ENCODE measurements around the gene WASF2.

Gene WASF2

DNA sequence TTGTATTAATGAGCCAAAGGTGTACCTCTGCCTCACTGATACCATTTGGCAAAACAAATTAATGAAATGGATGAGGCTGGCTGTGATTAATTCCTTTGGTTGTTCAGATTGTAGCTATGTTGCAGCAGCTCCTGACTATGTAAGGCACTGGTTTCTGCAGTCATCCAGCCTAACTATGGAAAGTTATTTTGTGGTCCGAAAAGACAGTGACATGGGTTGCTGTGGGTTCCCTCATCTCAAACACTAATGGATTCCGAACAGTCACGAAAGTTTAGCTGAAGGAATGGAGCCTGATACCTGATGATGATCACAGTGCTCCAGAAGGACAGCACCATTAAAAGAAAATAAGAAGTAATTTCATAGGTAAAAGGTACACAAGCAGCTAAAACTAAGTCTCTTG lies 42.6 kb downstream of the WASF2 start:
- TF ChIP-seq, protein P1, sequence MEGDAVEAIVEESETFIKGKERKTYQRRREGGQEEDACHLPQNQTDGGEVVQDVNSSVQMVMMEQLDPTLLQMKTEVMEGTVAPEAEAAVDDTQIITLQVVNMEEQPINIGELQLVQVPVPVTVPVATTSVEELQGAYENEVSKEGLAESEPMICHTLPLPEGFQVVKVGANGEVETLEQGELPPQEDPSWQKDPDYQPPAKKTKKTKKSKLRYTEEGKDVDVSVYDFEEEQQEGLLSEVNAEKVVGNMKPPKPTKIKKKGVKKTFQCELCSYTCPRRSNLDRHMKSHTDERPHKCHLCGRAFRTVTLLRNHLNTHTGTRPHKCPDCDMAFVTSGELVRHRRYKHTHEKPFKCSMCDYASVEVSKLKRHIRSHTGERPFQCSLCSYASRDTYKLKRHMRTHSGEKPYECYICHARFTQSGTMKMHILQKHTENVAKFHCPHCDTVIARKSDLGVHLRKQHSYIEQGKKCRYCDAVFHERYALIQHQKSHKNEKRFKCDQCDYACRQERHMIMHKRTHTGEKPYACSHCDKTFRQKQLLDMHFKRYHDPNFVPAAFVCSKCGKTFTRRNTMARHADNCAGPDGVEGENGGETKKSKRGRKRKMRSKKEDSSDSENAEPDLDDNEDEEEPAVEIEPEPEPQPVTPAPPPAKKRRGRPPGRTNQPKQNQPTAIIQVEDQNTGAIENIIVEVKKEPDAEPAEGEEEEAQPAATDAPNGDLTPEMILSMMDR (conservative IDR thresholded peaks at IDR 0.05; ENCODE audit: low read length), result no peak
- no peak for DNase-seq (ENCODE audit: low read depth)
- H3K4me3 ChIP-seq (ENCODE audit: low read length), result no peak overlapping the region

DNA sequence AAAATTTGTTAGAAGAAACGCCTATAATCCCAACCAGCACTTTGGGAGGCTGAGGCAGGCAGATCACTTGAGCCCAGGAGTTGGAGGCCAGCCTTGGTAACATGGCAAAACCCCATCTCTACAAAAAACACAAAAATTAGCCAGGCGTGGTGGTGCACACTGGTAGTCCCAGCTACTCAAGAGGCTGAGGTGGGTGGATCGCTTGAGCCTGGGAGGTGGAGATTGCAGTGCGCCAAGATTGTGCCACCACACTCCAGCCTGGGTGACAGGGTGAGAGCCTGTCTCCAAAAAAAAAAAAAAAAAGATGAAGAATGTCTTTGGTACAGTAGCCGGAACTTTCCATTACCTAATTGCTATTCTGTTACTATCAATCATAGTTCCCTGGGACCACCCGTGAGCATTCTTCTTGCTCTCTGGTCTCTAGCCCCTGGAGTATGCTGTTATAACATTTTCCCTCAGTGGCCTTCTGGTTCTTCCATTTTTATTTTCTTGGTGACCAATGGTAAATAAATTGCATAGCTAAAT lies 43.4 kb downstream of the WASF2 start:
- no peak overlapping the region for H3K4me3 ChIP-seq (ENCODE audit: low read length)
- TF ChIP-seq, protein P1 (conservative IDR thresholded peaks at IDR 0.05; ENCODE audit: low read length), result no peak
- no peak for DNase-seq (ENCODE audit: low read depth)

DNA sequence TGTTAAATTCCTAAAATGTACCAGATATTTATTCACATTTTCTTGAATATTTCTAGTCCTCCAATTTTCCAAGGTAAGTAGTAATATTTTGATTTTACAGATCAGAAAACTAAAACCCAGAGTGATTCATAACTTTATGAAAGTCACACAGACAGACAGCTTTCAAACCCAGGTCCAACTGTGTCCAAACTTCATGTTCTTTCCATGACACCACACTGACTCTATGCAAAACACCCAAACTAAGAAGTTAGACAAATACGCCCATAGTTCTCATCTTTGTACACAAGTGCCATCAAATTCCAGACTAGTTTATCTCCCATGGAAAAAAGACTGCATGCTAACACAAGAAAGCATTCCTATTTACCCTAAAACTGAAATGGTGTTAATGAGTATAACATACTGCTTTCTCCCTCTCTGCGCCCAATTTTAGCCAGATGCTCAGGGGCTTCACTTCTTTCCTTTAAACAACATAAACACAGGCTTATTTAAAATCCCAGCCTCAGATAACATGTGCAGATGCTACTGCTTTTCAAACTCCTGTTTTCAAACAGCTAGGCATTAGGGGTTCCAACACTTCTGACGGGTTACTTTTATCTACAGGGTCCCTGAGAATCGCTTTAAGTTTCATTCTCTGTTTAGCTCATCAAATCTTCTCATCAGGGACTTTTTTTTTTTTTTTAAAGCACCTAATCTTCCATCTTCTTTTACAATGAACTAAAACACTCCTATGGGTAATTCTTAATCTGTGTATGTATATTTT lies 44.6 kb downstream of the WASF2 start:
- no peak overlapping the region for H3K4me3 ChIP-seq (ENCODE audit: low read length)
- TF ChIP-seq, protein P1 (conservative IDR thresholded peaks at IDR 0.05; ENCODE audit: low read length), result no peak
- no peak for DNase-seq (ENCODE audit: low read depth)

DNA sequence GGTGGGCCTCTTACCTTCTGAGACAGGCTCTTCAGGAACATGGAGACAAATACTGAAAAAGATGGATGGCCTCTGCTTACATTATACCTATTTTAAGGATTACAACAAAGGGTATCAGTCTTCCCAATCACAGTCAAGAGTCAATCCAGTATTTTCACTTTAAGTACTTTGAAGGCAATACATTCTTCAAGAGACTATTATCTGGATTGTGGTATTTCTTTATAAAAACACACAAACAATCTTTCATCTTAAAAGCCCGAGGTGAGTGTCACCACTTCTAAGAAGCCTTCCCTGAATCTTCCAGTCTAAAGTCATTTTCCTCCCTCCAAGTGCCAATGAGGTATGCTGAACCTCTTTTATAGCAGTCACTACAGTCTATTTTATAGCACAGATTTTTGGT lies 45.3 kb downstream of the WASF2 start:
- H3K4me3 ChIP-seq (ENCODE audit: low read length), result no peak overlapping the region
- DNase-seq (ENCODE audit: low read depth), result no peak
- TF ChIP-seq, protein P1 (conservative IDR thresholded peaks at IDR 0.05; ENCODE audit: low read length), result no peak

DNA sequence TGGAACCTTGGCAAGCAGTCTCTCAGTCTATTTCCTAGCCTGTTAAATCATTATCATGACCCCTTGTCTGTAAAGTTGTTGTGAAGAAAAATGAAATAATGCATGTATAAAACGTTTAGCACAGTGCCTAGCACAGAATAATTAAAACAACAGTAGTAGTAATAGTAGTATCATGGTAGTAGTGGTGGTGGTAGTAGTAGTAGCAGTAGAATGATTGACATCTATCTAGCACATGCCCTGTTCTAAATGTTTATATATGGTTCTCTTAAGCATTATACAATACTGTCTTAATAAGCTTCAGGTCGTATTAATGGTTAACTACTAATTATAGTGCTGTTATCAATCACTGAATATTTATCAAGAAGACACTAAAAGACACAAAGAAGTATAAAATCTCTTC lies 50.8 kb downstream of the WASF2 start:
- TF ChIP-seq, protein P1 (conservative IDR thresholded peaks at IDR 0.05; ENCODE audit: low read length), result no peak
- DNase-seq (ENCODE audit: low read depth), result no peak
- H3K4me3 ChIP-seq (ENCODE audit: low read length), result no peak overlapping the region

DNA sequence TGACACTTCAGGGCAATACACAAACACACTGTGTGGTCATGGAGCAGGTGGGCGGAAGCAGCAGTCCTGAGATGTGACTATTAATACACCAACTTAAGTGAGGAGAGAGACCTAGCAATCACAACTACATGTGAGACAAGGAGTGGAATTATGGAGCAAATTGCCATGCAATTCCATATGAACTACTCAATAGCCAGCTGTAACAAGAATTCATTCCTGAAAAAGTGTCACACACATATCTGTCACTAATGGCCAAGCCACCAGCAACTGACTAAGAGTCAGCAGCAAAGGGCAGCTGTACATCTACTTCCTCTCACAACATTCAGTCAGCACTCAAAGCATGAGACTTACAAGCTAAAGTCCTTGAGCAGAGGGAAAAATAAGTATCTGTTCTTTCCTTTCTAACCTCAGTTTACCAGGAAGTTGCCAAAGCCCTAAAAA lies 51.3 kb downstream of the WASF2 start:
- peak; percentile 9 for DNase-seq (ENCODE audit: low read depth)
- TF ChIP-seq, protein P1 (conservative IDR thresholded peaks at IDR 0.05; ENCODE audit: low read length), result no peak
- H3K4me3 ChIP-seq (ENCODE audit: low read length), result no peak overlapping the region
